NCI-H1105 (cell line): ENCODE results near the gene C1QC.

Source experiments
- DNase-seq: peaks from one replicate; lab custom pipeline; 2025; lab: John Stamatoyannopoulos, UW

Gene C1QC

DNA sequence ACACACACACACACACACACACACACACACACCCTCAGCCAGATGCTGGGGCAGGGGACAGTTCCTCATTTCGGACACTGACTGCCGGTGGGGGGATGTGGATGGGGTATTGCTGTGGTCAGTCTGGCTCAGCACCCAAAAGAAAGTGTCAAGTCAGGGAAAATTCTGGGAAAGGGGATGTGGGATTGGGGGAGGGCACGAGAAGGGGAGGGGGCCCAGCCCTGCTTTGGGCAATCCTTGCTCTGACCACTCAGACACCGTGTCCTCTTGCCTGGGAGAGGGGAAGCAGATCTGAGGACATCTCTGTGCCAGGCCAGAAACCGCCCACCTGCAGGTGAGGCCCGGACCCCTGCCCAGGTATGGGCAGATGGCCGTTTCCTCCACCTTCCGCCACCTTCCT is at the start of gene C1QC:
Gene C1QC, plus strand, starts transcription at position 253 of the 400 bp plus-strand sequence. CDS start 391 bp downstream, outside the sequence.
- no peak for DNase-seq

GRCh38 chr1:22594396-22594795 is 49.0 kb upstream of the C1QC start:
- DNase-seq: no peak

- no peak for DNase-seq
Observed at GRCh38 chr1:22595108-22595507, 48.3 kb upstream of the C1QC start.

DNA sequence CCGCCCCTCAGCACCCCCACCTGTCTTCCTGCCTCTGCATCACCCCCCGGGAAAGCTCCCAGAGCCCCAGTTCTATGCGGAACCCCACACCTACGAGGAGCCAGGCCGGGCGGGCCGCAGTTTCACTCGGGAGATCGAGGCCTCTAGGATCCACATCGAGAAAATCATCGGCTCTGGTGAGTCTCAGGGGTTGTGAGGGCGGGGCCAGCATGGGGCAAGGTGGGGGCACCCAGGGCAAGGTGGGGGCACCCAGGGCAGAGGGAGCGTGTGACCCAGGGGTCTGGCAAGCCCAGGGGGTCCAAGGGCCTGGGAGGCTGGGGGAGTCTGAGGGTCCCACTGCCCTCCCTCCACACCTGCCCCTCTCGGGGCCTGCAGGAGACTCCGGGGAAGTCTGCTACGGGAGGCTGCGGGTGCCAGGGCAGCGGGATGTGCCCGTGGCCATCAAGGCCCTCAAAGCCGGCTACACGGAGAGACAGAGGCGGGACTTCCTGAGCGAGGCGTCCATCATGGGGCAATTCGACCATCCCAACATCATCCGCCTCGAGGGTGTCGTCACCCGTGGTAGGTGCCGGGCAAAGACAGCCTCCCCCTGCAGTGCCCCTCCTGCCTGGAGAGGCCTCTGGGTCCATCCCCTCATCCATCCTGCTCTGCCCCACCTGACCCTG is 46.0 kb upstream of the C1QC start:
- DNase-seq: no peak

DNA sequence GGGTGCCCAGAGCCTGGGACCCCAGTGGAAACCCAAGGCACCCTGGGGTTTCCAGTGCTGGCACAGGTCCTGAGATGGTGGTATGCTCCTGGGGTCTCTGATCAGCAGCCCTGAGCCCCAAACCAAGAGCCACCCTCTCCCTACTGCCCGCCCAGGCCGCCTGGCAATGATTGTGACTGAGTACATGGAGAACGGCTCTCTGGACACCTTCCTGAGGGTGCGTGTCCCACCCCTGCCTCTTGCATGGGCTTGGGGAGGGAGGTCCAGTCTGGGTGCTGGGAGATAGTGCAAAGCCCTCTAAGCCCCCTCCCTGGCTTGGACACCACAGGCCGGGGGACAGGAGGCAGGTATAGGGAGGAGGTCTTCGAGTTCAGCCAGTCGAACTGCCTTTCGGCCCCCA is 45.4 kb upstream of the C1QC start:
- DNase-seq: no peak

DNA sequence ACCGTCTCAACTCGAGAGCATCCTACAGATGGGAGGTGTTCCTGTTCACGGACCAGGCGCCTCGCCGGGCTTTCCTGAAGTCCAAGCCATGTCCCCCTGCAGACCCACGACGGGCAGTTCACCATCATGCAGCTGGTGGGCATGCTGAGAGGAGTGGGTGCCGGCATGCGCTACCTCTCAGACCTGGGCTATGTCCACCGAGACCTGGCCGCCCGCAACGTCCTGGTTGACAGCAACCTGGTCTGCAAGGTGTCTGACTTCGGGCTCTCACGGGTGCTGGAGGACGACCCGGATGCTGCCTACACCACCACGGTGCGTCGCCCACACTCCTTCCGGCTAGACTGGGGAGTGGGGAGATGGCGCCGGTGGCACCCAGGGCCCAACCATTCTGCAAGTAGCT is 44.7 kb upstream of the C1QC start:
- no peak for DNase-seq

DNA sequence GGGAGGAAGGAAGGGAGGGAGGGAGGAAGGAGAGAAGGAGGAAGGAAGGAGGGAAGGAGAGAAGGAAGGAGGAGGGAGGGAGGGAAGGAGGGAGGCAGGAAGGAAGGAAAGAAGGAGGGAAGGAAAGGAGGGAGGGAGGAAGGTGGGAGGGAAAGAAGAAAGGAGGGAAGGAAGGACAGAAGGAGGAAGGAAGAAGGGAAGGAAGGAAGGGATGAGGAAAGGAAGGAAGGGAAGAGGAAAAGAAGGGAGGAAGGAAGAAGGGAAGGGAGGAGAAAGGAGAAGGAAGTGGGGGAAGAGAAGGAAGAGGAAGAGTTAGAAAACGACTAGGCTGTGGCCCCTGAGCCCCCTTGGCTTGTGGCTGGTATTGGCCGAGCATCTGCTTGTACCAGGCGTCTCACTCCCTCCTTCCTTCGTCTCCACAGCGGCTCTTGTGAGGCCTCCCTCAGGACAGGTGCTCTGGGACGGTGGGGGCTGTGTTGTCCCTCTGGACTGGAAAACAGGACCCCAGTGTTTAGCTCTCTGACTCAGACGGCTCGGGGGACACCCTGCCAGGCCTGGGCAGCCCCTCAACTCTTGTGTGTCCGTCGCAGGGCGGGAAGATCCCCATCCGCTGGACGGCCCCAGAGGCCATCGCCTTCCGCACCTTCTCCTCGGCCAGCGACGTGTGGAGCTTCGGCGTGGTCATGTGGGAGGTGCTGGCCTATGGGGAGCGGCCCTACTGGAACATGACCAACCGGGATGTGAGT is 43.2 kb upstream of the C1QC start:
- no peak for DNase-seq

GRCh38 chr1:22600817-22601605 is 42.4 kb upstream of the C1QC start:
- DNase-seq: no peak

DNA sequence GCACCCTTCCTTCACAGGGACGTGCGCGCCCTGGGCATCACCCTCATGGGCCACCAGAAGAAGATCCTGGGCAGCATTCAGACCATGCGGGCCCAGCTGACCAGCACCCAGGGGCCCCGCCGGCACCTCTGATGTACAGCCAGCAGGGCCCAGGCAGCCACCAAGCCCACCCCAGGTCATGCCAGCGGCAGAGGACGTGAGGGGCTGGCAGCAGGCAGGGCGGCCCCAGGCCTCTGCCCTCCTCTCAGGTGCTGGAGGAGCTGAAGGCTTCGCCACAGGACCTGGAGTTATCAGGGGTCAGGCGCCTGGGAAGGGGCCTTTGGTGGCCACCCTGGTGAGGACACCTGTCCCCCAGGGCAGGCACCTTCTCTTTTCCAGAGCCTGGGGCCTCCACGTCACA is 41.8 kb upstream of the C1QC start:
- no peak for DNase-seq

DNA sequence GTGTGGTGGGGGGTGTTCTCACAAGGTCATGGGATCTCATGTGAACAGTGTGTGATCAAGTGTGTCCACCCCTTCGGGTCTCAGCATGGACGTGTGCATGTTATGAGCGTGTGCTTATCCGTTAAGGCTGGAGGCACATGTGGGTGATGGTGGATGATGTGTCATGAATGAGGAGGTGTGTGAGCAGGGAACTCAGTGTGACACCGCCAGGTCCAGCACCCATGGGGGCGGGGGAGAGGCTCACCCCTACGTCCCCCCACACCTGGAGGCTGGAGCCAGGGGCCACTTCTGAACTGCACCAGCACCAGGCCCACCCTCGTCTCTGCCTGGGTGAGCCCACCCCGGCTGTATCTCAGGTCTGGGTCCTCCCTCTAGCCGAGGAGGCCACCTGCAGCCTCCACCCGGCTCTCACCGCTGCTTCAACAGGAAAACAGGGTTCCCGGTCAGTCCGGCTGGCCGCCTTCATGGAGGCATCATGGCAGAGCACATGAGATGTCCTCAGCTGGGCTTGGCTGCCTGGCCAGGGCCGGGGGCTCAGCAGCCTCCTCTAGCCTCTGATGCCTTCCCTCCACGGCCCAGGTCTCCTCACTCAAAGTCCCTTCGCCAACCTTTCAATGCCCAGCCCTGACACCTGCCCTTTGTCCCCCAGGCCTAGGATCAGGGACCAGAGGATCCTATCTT is 41.2 kb upstream of the C1QC start:
- DNase-seq: no peak

DNA sequence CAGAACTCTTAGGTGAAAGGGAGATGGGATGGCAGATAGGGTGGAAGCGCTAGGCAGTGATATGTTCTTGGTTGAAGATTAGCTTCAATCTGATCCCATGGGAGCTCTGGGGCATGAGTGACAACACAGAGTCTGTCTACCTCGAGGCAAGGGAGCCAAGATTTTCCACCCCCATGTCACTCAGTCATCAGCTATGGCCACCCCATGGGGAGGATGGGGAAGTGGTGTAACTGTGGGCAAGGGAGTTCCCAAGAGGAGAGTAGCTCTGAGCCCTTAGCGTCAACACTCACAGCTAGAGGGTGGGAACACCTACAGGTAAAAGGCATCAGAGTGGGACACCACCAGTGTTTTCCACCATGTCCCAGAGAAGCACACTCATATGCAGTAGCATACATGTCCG is 37.3 kb upstream of the C1QC start:
- DNase-seq: no peak

GRCh38 chr1:22607154-22607553 is 36.3 kb upstream of the C1QC start:
- no peak for DNase-seq

DNA sequence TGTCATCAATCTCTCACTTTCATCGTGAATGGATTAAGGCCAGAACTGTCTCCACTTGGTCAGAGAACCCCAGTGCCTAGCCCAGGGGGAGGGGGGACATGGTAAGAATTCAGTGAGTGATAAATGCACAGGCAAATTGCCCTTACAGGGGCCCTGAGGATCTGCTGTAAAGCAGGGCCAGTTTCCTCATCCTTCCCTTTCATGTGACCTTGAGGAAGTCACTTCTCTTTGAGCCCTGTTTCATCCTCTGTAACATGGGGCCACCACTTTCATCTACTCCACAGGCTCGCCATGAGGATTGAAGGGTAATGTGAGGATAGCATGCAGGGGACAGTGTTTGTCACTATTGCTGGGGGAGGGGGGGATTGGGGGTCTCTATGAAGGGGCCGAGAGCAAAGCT is 35.1 kb upstream of the C1QC start:
- DNase-seq: no peak

- no peak for DNase-seq
Observed at GRCh38 chr1:22609291-22609690, 34.1 kb upstream of the C1QC start.

GRCh38 chr1:22611530-22611947 is 31.9 kb upstream of the C1QC start:
- no peak for DNase-seq

- no peak for DNase-seq
Observed at GRCh38 chr1:22612671-22613571, 30.5 kb upstream of the C1QC start.

GRCh38 chr1:22613572-22613918 is 29.9 kb upstream of the C1QC start:
- DNase-seq: no peak

DNA sequence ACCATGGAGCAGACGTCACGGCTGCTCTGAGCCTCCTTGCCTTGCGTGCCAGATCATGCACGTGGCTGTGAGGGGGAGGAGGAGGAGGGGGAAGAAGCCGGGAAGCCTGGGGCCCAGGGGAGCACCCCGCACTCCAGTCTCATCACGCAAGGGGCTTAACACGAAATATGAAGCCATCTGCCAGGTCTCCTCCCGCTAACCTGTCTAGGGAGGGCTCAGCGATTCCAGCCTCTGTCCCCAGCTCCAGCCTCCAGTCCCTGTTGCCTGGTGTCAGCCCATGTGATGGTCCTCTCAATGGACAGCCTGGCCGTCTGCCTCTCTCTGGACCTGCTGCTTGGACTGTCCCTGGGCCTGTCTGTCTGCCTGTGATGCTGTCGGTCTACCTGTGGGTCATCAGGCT is 29.5 kb upstream of the C1QC start:
- no peak for DNase-seq

DNA sequence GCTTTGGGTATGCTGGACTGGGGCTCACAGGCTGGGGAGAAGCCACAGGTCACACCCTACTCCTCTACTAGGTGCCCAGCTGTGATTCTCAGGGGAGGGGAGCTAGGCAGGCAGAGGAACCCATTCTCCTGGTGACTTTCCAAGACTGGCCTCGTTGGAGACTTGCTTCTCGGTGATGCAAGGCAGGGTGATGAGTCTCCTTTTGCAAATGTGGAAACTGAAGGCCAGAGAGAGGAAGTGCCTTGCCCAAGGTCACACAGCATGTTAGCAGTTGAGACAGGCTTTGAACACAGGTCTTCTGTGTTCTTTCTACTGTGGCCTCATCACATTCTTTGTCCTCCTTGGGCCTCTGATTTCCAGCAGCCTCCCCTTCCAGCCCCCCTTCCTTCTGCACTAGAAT is 27.5 kb upstream of the C1QC start:
- no peak for DNase-seq

DNA sequence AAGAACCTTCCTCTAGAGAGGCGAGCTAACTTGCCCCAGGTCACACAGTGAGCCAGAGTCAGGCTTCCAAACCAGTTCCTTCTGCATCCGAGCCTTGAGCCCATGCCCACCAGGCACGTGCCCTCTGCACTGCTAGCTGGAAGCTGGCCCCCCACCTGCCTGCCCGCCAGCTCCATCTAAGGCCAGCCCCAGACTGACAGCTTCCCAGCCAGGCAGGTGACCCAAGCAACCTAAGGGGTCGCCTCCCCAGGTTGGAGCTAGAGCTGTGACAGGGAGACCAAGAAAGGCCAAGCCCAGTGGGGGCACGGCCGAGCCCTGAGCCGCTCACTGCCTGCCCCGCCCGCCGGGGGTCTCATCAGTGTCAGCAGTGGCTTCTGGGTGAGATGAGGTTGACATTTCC is 26.9 kb upstream of the C1QC start:
- no peak for DNase-seq

- no peak for DNase-seq
Observed at GRCh38 chr1:22618056-22618455, 25.4 kb upstream of the C1QC start.

- DNase-seq: no peak
Observed at GRCh38 chr1:22619252-22619651, 24.2 kb upstream of the C1QC start.
